SK-N-SH (cell line): Measurements from ENCODE around the gene UTP14C. TPM values are rescaled to one million over a fixed set of nuclear protein-coding genes. Genes with fewer than 3 reads are reported as not detected.

ENCODE experiments used
- CTCF ChIA-PET: fragments of 300-600, 350-600 bp; formaldehyde crosslinking; extraction: SDS; loops from one replicate; lab custom pipeline; 2021; lab: Yijun Ruan, JAX
- POLR2A ChIA-PET: fragments of 350-600 bp; sonication (Branson Sonifier 250); formaldehyde crosslinking; extraction: SDS; loops from one replicate; lab custom pipeline; 2020; ENCODE audit warnings: antibody characterized with exemption, inconsistent platforms; lab: Yijun Ruan, JAX
- DNase-seq: peaks from one replicate; pipeline ENCODE4 v3.0.0; 2012
- H2AFZ ChIP-seq: fragments of 200-600 bp; sonication (generic); 2 replicates; pipeline ENCODE4 v1.8.1; 2016; ENCODE audit warnings: antibody characterized with exemption, mild to moderate bottlenecking, low read depth
- H3F3A ChIP-seq: fragments of 200-600 bp; sonication (generic); replicated peaks from 2 replicates; pipeline ENCODE3; 2016; ENCODE audit warnings: antibody characterized with exemption, mild to moderate bottlenecking; ENCODE audit not compliant: insufficient read depth
- H3K27ac ChIP-seq, 2 experiments: fragments of 200-500 bp in 1 of 2; fragments of 200-600 bp in 1 of 2; sonication (Bioruptor generic) in 1 of 2; sonication (generic), shearing (Covaris generic) in 1 of 2; 2 replicates each; pipeline versions ENCODE4 v1.5.1 to v1.6.1; 2014 to 2016; ENCODE audit warnings: low read depth in 2 of 2, inconsistent platforms in 1 of 2, low read length in 1 of 2, mild to moderate bottlenecking in 1 of 2, mixed read lengths in 1 of 2
- H3K27me3 ChIP-seq: fragments of 200-600 bp; sonication (generic), shearing (Covaris generic); 2 replicates; pipeline ENCODE4 v1.6.1; 2016; ENCODE audit warnings: mixed run types; ENCODE audit not compliant: insufficient read depth
- H3K36me3 ChIP-seq, 2 experiments: fragments of 200-500 bp in 1 of 2; fragments of 200-600 bp in 1 of 2; sonication (Bioruptor generic) in 1 of 2; sonication (generic) in 1 of 2; replicated peaks in 1 of 2; 2 replicates each; pipeline versions ENCODE3 to v1.5.1; 2014 to 2016; ENCODE audit warnings: low read length in 1 of 2, mild to moderate bottlenecking in 1 of 2; ENCODE audit not compliant: insufficient read depth in 2 of 2, control insufficient read depth in 1 of 2
- H3K4me1 ChIP-seq, 2 experiments: fragments of 200-500 bp in 1 of 2; fragments of 200-600 bp in 1 of 2; sonication (Bioruptor generic) in 1 of 2; sonication (generic), shearing (Covaris generic) in 1 of 2; 2 replicates each; pipeline versions ENCODE4 v1.5.1 to v1.6.1; 2014 to 2016; ENCODE audit warnings: low read depth in 1 of 2, low read length in 1 of 2, mixed run types in 1 of 2; ENCODE audit not compliant: insufficient read depth in 2 of 2, control insufficient read depth in 1 of 2
- H3K4me2 ChIP-seq: fragments of 200-600 bp; sonication (generic), shearing (Covaris generic); 2 replicates; pipeline ENCODE4 v1.6.1; 2017; ENCODE audit warnings: mixed run types
- H3K4me3 ChIP-seq, 2 experiments: fragments of 200-500 bp in 1 of 2; fragments of 200-600 bp in 1 of 2; sonication (Bioruptor generic) in 1 of 2; sonication (generic), shearing (Covaris generic) in 1 of 2; 2 replicates each; pipeline versions ENCODE4 v1.5.1 to v1.8.1; 2014 to 2016; ENCODE audit warnings: low read depth in 2 of 2, inconsistent platforms in 1 of 2, low read length in 1 of 2, mild to moderate bottlenecking in 1 of 2, mixed read lengths in 1 of 2, moderate library complexity in 1 of 2
- H3K79me2 ChIP-seq: fragments of 200-600 bp; sonication (generic); 2 replicates; pipeline ENCODE4 v1.8.1; 2017; ENCODE audit warnings: mild to moderate bottlenecking; ENCODE audit not compliant: insufficient read depth
- H3K9ac ChIP-seq: fragments of 200-600 bp; sonication (generic); 2 replicates; pipeline ENCODE4 v1.6.1; 2017; ENCODE audit warnings: mixed run types
- H3K9me2 ChIP-seq: fragments of 200-600 bp; sonication (generic); 2 replicates; pipeline ENCODE4 v1.6.1; 2017; ENCODE audit warnings: mixed run types
- H3K9me3 ChIP-seq: fragments of 200-600 bp; sonication (generic); 2 replicates; pipeline ENCODE4 v1.6.1; 2017; ENCODE audit warnings: mixed run types, mild to moderate bottlenecking, moderate library complexity
- H4K20me1 ChIP-seq: fragments of 200-600 bp; sonication (generic); 2 replicates; pipeline ENCODE4 v1.6.1; 2017; ENCODE audit warnings: mild to moderate bottlenecking, mixed run types; ENCODE audit not compliant: insufficient read depth
- ELF1 ChIP-seq: IDR thresholded peaks from 2 replicates; pipeline ENCODE4 v1.4.0; 2012
- FOSL2 ChIP-seq: IDR thresholded peaks from 2 replicates; pipeline ENCODE4 v1.4.0; 2012; ENCODE audit warnings: low read depth, mild to moderate bottlenecking, moderate library complexity, borderline replicate concordance
- FOXJ3 ChIP-seq: sonication (generic); formaldehyde crosslinking; IDR thresholded peaks from 2 replicates; pipeline ENCODE4 v1.5.1; 2020; ENCODE audit warnings: mild to moderate bottlenecking, missing genetic modification reagents
- FOXM1 ChIP-seq: IDR thresholded peaks from 2 replicates; pipeline ENCODE4 v1.4.0; 2012; ENCODE audit warnings: low read depth, mild to moderate bottlenecking
- GATA2 ChIP-seq: sonication (generic); formaldehyde crosslinking; IDR thresholded peaks from 2 replicates; pipeline ENCODE4 v1.5.0; 2020; ENCODE audit warnings: mild to moderate bottlenecking, missing genetic modification reagents
- JUND ChIP-seq: IDR thresholded peaks from 2 replicates; pipeline ENCODE4 v1.4.0; 2012
- MEF2A ChIP-seq: IDR thresholded peaks from 2 replicates; pipeline ENCODE4 v1.4.0; 2012; ENCODE audit warnings: low read depth, borderline replicate concordance
- MXI1 ChIP-seq: IDR thresholded peaks from 2 replicates; pipeline ENCODE4 v1.6.1; 2012; ENCODE audit warnings: mild to moderate bottlenecking, low read depth, low read length, improper control_type of control experiment
- NFIC ChIP-seq: IDR thresholded peaks from 2 replicates; pipeline ENCODE4 v1.4.0; 2012; ENCODE audit warnings: borderline replicate concordance
- POLR2AphosphoS5 ChIP-seq: IDR thresholded peaks from 2 replicates; pipeline ENCODE4 v1.6.1; 2012; ENCODE audit warnings: low read depth, low read length
- RAD21 ChIP-seq: IDR thresholded peaks from 2 replicates; pipeline ENCODE4 v1.6.1; 2012; ENCODE audit warnings: mild to moderate bottlenecking, low read length
- RCOR1 ChIP-seq: fragments of 150-350 bp; IDR thresholded peaks from 2 replicates; pipeline ENCODE4 v1.6.1; 2017; ENCODE audit warnings: antibody characterized with exemption, low read length
- RXRA ChIP-seq: IDR thresholded peaks from 2 replicates; pipeline ENCODE4 v1.4.0; 2012; ENCODE audit warnings: low read depth, mild to moderate bottlenecking, borderline replicate concordance
- SMC3 ChIP-seq: IDR thresholded peaks from 2 replicates; pipeline ENCODE4 v1.6.1; 2012; ENCODE audit warnings: low read depth, low read length, improper control_type of control experiment
- TAF1 ChIP-seq: IDR thresholded peaks from 2 replicates; pipeline ENCODE4 v1.6.1; 2012; ENCODE audit warnings: low read depth, mild to moderate bottlenecking, low read length, moderate library complexity, borderline replicate concordance
- TCF12 ChIP-seq: IDR thresholded peaks from 2 replicates; pipeline ENCODE4 v1.4.0; 2012
- ZBTB33 ChIP-seq: IDR thresholded peaks from 2 replicates; pipeline ENCODE4 v1.4.0; 2012; ENCODE audit warnings: low read depth, borderline replicate concordance
- WGBS: methylation state at CpG from one replicate; pipeline ENCODE4 v1.1.6; 2017; ENCODE audit warnings: low lambda C conversion rate; 5-methylcytosine and 5-hydroxymethylcytosine counted together
- polyA plus RNA-seq, 3 experiments: library from polyadenylated mRNA; depleted of rRNA; stranded (reverse); fragments of >200 nt; gene quantifications; 2 replicates each; pipeline ENCODE4 v1.2.3, GENCODE V29; 2012
- TF ChIP-seq, protein P1 (sequence below): IDR thresholded peaks from 2 replicates; pipeline ENCODE4; 2012
- TF ChIP-seq, protein P2 (sequence below): IDR thresholded peaks from 2 replicates; pipeline ENCODE4 v1.4.0; 2012; ENCODE audit warnings: low read depth, borderline replicate concordance
- TF ChIP-seq, protein P3 (sequence below): fragments of 150-350 bp; IDR thresholded peaks from 2 replicates; pipeline ENCODE4 v1.6.1; 2017; ENCODE audit warnings: antibody characterized with exemption, low read length, low read depth, borderline replicate concordance

The UTP14C gene
- polyA plus RNA-seq, 1 of the 3 experiments (the other 2 are of a cell fraction), result 5.1 TPM

DNA sequence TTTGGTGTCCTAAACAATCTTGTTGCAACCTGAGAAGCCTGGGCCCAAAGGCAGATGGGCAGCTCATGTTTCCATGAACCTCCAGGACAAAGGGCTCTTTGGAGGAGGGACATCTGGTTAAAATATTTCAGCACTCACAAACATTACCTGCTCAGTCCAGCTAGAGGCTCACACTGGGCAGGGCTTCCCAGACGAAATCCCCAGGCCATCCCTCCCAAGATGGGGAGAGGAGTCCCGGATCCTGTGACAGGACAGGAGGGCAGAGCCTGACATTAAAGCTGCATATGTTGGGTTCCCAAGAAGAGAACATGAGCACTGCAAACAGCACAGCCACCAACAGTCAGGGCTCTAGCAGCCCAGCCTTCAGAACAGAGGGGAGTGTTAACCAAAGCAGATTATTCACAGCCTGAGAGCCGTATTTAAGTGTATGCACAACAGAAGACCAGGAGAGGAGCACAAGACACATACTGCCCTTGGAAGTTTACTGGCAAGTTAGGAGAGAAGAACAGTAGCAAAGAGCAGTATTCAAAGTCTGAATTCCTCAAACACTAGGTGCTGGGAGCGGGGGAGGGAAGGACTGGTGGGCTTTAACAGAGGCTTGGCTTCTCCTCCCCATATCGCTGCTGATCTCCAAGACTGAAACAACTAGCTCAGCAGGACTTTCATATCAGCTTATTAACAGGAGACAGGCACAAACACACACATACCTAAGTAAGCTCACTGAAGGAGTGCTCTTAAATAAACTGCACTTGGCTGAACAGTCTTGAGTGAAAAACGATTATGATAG, 25.6 kb upstream of the UTP14C start:
- WGBS, result 45% methylated on average over 6 of the region's 6 CpGs
- H4K20me1 ChIP-seq, result no peaks in the 10 kb centered on the region
- no peaks in the 10 kb centered on the region for H3K27me3 ChIP-seq
- no peak overlapping the region for H3K9ac ChIP-seq
- H3K9me2 ChIP-seq, result no peaks in the 10 kb centered on the region
- TF ChIP-seq, protein P1, sequence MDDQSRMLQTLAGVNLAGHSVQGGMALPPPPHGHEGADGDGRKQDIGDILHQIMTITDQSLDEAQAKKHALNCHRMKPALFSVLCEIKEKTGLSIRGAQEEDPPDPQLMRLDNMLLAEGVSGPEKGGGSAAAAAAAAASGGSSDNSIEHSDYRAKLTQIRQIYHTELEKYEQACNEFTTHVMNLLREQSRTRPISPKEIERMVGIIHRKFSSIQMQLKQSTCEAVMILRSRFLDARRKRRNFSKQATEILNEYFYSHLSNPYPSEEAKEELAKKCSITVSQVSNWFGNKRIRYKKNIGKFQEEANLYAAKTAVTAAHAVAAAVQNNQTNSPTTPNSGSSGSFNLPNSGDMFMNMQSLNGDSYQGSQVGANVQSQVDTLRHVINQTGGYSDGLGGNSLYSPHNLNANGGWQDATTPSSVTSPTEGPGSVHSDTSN, result no peak
- TF ChIP-seq, protein P2, sequence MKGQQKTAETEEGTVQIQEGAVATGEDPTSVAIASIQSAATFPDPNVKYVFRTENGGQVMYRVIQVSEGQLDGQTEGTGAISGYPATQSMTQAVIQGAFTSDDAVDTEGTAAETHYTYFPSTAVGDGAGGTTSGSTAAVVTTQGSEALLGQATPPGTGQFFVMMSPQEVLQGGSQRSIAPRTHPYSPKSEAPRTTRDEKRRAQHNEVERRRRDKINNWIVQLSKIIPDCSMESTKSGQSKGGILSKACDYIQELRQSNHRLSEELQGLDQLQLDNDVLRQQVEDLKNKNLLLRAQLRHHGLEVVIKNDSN, result no peak
- no peak for TF ChIP-seq TAF1
- TF ChIP-seq ZBTB33, result no peak
- TF ChIP-seq MEF2A, result no peak
- no peak for TF ChIP-seq RAD21
- TF ChIP-seq FOSL2, result no peak
- TF ChIP-seq POLR2AphosphoS5, result no peak
- TF ChIP-seq ELF1, result no peak
- no peak for TF ChIP-seq MXI1
- TF ChIP-seq JUND, result no peak
- no peak for TF ChIP-seq GATA2
- TF ChIP-seq NFIC, result no peak
- no peak for TF ChIP-seq TCF12
- no peak for TF ChIP-seq RCOR1
- TF ChIP-seq, protein P3, sequence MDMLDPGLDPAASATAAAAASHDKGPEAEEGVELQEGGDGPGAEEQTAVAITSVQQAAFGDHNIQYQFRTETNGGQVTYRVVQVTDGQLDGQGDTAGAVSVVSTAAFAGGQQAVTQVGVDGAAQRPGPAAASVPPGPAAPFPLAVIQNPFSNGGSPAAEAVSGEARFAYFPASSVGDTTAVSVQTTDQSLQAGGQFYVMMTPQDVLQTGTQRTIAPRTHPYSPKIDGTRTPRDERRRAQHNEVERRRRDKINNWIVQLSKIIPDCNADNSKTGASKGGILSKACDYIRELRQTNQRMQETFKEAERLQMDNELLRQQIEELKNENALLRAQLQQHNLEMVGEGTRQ, result no peak
- TF ChIP-seq RXRA, result no peak
- TF ChIP-seq SMC3, result no peak
- TF ChIP-seq FOXM1, result no peak
- TF ChIP-seq FOXJ3 (CRISPR knock-in tag), result no peak
- no peak overlapping the region for H3K4me3 ChIP-seq
- no peak overlapping the region for H3K4me2 ChIP-seq
- no peak overlapping the region for H3K27ac ChIP-seq
- no peak overlapping the region for H2AFZ ChIP-seq
- DNase-seq, result no peak
- H3K79me2 ChIP-seq, result no peaks in the 10 kb centered on the region
- H3F3A ChIP-seq, result no peaks in the 10 kb centered on the region
- no peaks in the 10 kb centered on the region; a peak in 1 of 4 replicates for H3K4me1 ChIP-seq
- ChIA-PET POLR2A (no interaction called here), CTCF (interaction anchor here (1.2 to 3.8 kb wide), 4 partner anchors 16 to 155 kb away, joined by 3 to 35 read pairs (median 4); partner anchors contain the start of gene NEK5)
- H3K36me3 ChIP-seq, result no peaks in the 10 kb centered on the region
- no peaks in the 10 kb centered on the region for H3K9me3 ChIP-seq
